GM19395 (cell line): Measurements from ENCODE around the gene UNC5C.

Experiments
- ATAC-seq: cut with Tn5 transposase; IDR thresholded peaks from one replicate; pipeline ENCODE4 v1.9.1; 2021; ENCODE audit warnings: mild to moderate bottlenecking, moderate library complexity; ENCODE audit not compliant: unreplicated experiment

UNC5C gene

GRCh38 chr4:95360906-95361695 lies 187.7 kb downstream of the UNC5C start:
- no peak for ATAC-seq

GRCh38 chr4:95360256-95360903 lies 188.4 kb downstream of the UNC5C start:
- ATAC-seq: no peak

GRCh38 chr4:95358421-95358820 lies 190.4 kb downstream of the UNC5C start:
- ATAC-seq: no peak

GRCh38 chr4:95355021-95355420 lies 193.8 kb downstream of the UNC5C start:
- no peak for ATAC-seq

- no peak for ATAC-seq
These were observed 200.4 kb downstream of the UNC5C start for GRCh38 chr4:95348418-95348817.

GRCh38 chr4:95343235-95343634 lies 205.5 kb downstream of the UNC5C start:
- ATAC-seq: no peak

GRCh38 chr4:95340191-95340590 lies 208.6 kb downstream of the UNC5C start:
- ATAC-seq: no peak

GRCh38 chr4:95325665-95326064 lies 223.1 kb downstream of the UNC5C start:
- no peak for ATAC-seq

GRCh38 chr4:95319169-95319568 lies 229.6 kb downstream of the UNC5C start:
- ATAC-seq: no peak

GRCh38 chr4:95318483-95318882 lies 230.3 kb downstream of the UNC5C start:
- ATAC-seq: no peak

GRCh38 chr4:95318044-95318443 lies 230.7 kb downstream of the UNC5C start:
- ATAC-seq: no peak

GRCh38 chr4:95317085-95317793 lies 231.5 kb downstream of the UNC5C start:
- ATAC-seq: no peak

GRCh38 chr4:95314573-95314972 lies 234.2 kb downstream of the UNC5C start:
- no peak for ATAC-seq

- no peak for ATAC-seq
These were observed 243.9 kb downstream of the UNC5C start for GRCh38 chr4:95304898-95305297.

GRCh38 chr4:95300304-95300703 lies 248.5 kb downstream of the UNC5C start:
- ATAC-seq: no peak

- no peak for ATAC-seq
These were observed 252.7 kb downstream of the UNC5C start for GRCh38 chr4:95296052-95296451.

- ATAC-seq: no peak
These were observed 253.6 kb downstream of the UNC5C start for GRCh38 chr4:95295157-95295556.

- ATAC-seq: no peak
These were observed 254.5 kb downstream of the UNC5C start for GRCh38 chr4:95294321-95294720.

GRCh38 chr4:95293014-95293413 lies 255.8 kb downstream of the UNC5C start:
- ATAC-seq: no peak

GRCh38 chr4:95290702-95291101 lies 258.1 kb downstream of the UNC5C start:
- ATAC-seq: no peak

GRCh38 chr4:95289028-95289634 lies 259.6 kb downstream of the UNC5C start:
- ATAC-seq: peak; percentile 89
